DMS114 treated with DMSO at 0.1 percent for 48 hours (cell line): ENCODE measurements around the gene NRP2.

ENCODE experiments used
- DNase-seq: peaks from one replicate; lab custom pipeline; 2025; ENCODE audit not compliant: unreplicated experiment; lab: John Stamatoyannopoulos, UW

NRP2 gene

DNA sequence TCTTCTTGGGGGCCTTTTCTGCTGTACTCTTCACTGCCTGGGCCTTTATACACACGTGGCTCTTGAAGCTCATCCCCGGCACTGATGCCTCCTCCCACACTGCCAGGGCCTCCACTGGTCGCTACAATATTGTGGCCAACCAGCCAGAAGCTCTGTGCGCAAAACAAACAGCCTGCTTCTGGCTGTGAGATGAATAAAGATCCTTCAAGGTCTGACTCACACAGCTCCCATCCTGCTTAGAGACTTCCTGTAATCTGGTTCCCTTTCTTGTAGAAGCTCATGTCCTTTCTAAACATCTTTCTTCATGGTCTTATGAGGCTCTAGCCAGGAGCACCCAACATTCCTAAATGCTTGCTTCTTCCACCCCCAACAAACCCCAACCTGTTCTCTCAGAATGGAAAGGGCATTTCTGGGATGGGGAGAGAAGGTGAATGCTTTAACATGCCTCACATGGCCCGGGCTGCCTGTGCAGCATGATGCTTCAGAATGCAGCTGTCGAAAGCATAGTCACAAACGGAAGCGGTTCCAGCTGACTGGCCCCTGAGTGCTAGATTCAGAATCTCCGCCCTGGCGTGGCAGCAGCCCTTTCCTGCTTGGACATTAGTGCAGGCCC is 24.6 kb downstream of the NRP2 start:
- DNase-seq, result no peak

DNA sequence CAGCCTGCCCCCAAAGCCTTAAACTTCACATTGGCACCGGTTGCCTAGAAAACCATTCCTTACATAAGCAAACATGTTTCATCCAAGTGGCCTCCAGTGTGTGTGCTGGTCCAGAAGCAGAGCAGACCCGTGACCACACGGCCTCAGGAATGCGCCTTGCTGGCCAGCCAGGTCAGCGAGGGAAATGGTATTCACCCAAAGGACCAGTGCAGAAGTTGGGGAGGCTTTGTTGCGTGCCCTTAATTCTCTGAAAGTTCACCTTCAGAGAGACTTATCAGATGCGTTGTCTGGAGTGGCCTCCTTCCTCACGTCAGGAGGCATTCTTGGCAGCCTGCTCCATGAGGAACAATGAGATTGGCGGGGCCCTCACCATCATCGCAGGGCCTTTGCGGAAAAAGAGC is 25.9 kb downstream of the NRP2 start:
- DNase-seq, result no peak

DNA sequence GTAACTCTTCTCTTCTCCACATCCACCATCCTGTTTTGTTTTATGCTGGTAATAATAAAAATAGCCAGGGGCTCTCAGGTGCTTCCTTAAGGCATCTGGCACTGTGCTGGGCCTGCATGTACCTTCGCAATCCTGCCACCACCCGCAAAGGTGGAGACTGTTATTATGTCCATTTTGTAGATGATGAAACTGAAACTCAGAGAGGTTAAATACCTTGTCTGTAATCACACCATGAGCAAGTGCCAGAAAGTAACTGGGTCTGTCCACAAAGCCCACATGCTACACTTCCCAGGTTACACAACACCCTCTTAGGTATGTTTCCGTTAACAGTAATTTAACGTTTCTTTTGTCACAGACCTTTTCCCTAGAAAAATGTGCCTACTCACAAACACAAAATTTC is 27.0 kb downstream of the NRP2 start:
- DNase-seq, result no peak

DNA sequence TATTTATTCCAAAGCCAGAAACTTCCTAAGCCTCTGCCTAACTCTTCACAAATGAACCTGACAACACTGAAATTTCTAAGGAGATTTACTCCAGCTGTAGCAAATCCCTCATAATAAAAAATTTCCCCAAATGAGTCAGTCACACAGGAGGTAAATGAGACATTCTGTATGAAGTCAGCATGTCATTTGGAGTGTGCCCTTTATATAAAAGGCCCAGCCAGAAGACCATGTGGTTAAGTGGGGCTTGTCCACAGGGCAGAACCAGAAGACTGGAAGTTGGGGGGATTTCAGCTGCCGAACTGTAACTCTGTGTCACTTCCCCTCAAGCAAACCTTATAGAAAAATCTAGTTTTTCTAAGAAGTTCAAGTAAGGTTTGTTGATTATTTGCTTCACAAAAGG is 30.2 kb downstream of the NRP2 start:
- no peak for DNase-seq

DNA sequence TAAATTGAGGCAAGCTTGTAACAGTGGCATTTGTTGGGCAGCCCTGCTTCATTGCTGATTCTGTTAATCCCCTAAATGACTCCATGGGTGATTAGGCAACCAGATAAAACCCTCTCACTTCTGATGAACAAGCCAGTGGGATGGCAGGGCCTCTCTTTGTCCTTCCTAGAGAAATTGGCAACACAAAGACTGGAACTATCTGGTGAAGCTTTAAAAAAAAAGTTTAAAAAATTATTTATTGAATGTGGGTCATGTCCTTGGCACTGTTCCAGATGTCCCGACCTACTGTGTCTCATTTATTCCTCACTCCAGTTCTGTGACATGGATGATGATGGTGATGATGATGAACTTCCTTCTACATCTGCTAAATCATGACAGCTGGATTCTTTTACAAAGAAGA is 30.8 kb downstream of the NRP2 start:
- DNase-seq, result no peak

DNA sequence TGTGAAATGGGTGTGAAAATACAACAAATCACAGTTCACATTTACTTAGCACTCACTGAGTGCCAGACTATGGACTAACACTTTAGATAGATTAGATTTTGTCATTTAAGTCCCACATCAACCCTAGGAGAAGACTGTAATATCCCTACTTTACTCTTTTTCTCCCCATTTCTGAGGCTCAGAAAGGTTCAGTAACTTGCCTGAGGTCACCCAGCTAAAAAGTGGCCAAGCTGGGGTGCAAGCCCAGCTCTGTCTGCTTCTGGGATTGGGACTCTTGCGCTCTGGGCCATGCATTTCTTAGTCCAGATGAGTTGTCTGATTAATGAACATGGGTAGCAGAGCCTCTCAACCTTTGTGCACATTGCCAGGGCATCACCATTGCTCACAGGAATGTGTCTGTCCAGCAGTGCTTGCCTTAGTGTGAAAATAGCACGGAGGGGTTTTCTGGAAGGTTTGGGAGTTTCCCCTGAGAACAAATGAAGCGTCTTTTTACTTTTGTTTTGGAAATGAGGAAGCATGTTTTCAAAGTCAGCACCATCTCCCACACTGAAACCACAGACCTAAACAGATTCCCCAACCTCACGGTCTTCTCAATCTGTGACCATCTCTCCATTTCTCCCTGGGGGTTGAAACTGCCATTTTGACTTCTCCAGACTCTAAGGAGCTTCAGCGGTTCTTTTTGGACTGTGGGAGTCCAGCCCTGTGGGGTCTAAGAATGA is 31.9 kb downstream of the NRP2 start:
- DNase-seq, result no peak

DNA sequence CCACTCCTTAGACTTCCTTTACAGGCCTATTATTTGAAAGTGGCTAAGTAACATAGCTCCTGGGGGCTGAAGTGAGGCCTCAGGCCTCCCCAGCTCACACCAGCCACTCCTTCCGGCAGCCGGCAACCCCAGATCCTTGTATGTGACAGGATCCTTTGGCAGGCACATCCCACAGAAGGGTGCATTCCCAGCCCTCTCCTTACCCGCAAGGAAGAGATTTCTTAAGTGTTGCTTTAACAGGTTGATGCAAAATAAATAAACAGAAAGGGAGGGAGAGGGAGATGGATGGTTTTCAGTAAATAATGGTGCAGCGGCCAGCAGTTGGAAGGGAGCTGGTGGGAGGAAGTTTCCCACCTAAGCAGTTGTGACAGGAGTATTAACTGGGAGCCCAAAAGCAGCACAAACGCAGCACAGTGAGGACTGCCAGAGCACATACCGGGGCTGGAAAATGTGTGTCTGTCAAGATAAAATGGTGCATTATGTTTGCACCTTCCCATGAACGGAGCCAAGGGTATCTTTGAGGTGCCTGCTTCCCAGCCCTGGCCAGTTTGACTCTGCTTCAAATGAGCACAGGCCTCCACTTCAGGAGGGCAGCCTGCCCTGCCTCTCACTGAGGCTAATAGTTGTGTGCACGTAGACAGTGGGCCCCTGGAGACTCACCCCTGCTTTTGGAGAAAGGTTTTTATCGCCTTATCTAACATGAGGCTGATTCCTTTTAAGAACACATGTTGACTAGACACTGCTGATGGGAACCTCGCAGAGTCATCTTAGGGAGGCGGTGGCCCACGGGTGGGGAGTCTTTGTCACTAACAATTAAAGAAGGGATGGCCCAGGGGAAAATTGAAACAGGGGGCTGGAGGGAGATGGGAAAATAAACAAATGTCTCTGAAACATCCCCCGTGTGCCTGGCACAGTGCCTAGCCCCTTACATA is 32.8 kb downstream of the NRP2 start:
- no peak for DNase-seq

DNA sequence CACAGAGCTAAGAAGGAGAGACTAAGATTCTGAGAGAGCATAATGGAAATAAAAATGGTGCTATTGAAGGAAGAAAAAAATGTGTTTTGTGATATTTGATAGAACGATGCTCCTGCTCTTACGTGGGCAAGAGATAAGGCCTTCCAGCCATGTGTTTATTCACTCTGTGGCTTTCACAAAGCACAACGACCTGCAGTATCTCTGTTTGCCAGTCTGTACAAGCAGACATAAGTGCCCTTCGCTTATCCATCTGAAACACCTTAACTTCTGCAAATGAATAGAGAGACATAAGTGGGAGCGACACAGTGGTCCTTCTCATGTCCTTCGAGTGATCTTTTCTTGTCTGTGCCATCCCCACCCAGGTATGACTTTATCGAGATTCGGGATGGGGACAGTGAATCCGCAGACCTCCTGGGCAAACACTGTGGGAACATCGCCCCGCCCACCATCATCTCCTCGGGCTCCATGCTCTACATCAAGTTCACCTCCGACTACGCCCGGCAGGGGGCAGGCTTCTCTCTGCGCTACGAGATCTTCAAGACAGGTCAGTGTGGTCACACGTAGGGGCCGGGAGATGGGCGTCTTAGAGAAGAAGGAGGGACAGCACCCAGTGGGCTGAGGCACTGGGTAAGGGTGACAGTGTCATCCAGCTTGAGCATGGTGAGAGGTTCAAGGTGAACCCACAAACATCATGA is 33.7 kb downstream of the NRP2 start:
- DNase-seq, result no peak

DNA sequence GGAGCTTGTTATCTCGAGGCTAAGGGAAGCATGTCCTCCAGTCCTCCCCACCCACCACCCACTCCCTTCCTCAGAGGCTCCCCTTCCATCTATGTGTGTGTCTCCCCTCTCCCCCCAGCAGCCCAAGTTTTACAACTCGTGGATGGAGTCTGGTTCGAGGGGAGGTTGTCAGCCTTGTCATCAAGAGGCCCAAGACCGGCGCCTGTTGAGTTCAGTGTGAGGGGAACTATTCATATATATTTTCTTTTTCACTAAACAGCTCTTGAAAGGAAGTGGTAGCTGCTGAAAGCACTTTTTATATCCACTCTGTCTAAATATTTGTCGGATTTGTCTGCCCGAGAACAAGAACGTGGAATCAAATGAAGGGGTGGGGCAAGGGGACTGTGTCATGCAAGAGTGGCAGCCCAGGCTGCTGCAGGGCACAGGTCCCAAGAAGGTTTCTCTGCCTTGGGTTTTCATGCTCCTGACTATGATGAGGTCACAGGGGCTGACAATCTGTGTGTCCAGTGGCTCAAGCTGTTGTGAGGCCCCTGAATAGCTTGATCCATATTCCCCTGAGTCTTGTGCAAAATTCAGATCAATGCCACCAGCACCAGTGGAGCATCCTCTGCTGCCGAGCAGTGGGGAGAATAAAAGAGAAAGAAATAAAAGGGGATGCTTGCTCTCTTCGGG is 35.0 kb downstream of the NRP2 start:
- DNase-seq, result no peak

DNA sequence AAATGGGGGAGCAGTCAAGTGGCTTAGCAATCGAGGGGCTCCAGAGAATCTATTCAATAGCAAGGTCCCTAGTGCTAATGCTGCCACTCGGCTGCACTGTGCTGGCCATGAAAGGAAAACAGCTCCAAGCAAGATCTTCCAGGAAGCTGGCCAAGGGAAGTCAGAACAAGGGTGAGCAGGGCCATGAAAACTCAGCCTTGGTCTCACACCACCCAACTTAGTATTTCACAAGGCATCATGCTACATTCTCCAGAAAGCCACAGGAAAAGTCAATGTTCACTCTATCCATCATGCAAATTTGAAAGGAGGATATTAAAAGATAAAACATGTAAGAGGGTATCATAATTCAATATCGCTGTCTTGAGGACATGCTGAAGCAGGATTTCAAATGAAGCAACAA is 35.7 kb downstream of the NRP2 start:
- no peak for DNase-seq

DNA sequence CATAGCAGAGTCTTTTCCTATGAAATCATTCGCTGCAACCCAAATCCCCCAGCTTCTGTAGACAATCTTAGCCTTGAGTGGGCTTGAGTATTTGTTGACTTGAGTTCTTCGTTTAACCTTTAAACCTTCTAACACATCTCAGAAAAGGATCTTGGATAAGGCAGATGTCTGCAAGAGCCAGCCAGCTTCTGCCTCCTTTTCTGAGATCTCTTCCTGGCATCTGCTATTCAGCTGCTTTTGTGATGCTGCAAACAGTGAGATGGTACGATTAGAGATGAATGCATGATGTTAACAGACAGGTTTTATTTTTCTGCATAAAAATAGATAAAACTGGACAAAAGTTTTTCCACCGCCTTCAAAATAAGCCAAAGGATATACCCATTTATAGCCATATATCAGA is 37.5 kb downstream of the NRP2 start:
- no peak for DNase-seq

DNA sequence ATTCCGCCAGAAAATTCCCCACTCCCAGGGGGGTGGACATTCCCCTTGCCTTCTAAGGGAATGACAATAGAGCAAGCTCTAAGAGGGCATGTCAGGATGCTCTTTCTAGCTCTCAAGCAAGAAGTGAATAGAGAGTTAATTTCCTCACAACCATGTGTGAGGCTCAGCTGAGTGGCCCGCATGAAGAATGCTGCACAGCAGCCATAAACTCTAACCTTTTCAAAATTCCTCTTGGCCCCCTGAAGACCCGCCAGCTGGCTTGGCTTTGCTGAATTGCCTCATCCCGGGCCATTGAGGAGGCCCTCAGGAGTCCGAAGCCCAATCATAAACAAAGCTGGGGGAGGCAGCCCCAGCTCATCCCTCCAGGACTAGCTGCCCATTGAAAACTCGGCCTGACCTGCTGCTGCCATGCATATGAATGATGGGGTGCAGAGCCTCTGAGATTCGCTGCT is 38.2 kb downstream of the NRP2 start:
- no peak for DNase-seq

DNA sequence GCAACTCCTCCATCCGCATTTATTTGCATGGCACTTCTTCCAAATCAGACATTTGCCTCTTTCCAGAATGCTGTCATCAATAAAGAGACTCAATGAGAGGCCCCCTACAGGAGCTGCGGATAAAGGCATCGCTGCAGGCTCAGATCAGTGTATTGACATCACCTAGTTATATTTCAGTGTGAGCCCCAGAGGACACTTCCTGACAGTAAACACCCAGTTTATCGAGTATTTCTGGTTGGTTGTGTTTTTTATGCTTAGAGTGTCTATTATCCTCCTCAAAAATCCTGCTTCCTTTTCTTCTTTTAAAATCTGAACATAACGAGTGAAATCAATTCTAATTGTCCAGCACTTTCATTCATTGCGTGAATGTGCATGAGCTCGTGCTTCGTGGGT is 38.8 kb downstream of the NRP2 start:
- no peak for DNase-seq

DNA sequence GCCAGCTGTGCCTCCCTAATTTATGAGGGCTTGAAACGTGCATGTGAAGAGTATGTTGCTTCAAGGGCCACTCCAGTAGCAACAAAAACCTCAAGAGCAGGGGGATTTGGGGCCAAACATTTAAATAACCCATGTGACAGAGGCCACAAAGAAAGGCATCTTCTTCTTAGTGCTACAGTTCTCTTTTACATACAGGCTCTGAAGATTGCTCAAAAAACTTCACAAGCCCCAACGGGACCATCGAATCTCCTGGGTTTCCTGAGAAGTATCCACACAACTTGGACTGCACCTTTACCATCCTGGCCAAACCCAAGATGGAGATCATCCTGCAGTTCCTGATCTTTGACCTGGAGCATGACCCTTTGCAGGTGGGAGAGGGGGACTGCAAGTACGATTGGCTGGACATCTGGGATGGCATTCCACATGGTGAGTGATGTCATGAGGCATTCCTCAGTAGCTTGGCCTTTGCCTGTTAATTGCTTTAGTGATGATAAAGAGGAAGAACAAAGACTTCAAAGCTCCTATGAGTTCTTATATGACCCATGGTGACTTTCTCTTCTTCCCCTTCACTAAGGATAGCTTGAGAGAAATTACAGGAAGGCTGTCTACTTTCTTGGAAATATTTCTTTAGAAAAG is 40.1 kb downstream of the NRP2 start:
- no peak for DNase-seq

DNA sequence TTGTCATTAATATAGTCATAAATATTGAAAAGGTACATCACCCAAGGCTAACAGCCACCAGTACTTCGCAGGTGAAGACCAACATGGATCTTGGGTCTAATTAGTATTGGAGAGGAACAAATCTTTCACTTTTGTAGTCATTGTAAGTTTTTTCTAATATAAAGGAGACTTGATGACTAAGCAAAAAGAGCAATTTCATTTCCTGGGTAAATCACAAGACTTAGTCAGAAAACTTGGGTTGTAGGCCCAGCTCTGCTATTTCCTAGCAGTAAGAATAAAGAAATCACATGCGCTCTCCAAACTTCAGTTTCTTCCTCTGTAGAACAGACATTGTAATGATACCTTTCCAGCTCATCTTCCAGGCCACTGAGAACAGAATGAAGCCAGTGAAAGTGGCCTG is 40.9 kb downstream of the NRP2 start:
- DNase-seq, result no peak

DNA sequence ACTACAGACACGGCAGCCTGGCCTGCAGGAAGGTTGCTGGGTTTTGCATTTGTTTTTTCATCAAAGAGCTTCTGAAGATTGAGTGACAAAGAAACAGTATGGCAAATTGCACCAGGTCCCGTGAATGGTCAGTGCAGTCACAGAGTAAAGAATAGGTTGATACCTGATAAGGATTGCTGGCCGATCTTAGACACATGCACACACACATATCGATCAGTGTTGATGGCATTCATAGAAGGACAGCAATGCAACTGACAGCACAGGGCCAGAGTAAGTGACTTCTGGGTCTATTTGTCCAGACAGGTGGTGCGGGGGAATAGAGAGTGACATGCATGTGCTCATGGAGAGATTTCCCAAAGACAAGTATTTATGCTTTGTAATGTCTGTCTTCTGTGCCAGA is 42.8 kb downstream of the NRP2 start:
- no peak for DNase-seq

DNA sequence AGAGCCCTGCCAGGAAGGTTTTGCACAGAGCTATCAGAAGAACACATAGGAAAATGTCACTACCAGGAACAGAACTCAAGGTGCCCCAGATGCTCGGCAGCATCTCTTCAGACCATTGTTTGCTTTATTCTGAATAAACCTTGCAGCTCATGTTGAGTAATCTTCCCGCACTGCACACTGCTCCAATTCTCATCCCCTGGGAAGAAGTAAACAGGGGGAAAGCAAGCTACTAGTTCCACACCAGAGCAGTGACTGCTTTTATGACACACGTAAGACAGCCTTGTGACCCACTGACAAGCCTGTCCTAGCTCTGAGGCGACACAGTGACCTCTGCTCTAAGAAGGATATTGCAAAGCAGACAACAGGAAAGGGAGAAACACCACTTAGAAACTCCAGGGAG is 44.2 kb downstream of the NRP2 start:
- DNase-seq, result no peak

DNA sequence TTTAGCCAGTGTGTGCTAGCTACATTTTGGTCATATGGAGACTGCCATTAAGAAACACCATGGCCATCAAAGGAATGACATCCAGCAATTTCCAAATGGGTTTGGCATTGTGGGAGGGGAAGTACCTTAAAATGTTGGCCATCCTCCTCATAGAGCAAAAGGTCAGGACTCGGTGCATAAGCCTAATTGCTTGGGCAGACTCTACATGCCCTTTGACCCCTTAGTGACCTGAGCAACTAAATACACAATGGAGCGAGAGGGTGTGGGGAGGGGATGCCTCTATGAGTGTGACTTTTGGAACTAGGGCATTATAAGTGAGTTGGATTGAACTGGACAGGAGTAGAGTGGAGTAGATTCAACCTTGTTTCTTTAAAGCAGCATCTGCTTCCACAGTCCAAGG is 44.9 kb downstream of the NRP2 start:
- no peak for DNase-seq

DNA sequence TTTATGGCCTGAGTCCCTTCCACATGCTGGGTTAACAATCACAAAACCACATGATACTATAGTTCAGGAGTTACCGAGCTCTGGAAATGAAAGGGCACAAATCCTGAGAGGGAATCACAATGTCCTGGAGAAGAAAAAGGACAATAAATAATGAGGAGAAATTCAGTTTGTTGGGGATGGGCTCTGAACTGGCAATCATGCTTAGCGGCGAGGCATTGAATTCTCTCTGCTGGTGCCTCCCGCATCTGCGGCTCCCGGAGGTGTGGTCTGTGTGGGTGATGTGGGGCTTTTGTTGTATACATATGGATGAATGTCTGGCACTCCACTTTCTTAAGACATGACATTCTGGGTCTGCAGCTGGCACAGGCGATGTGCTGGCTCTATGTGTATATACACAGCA is 46.1 kb downstream of the NRP2 start:
- DNase-seq, result no peak

DNA sequence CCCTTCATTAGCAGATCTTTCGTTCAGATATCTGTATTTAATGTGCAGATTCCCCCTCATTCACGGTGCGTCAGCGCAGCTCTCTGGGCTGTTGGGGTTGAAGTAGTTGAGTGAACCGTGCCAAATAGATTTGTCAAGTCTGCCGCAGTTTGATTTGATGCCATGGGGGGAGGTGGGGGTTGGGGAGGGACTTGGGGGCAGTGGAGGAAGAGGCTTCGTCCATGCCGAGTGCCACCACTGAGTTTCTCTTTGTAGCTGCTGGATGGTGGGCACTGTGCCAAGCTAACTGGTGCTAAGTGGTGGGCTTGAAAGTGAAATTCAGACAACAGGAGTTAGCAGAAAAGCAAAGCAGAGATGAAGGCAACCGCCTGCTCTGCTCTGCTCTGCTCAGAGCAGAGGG is 47.9 kb downstream of the NRP2 start:
- no peak for DNase-seq
